Effector memory CD4-positive, alpha-beta T cell (primary cell): ENCODE data around the gene SZRD1.

ENCODE experiments used
- DNase-seq, 3 donors: peaks; one replicate each; pipeline ENCODE4 v3.0.0-alpha.2; 2020
- H3K27ac ChIP-seq: 2 replicates; pipeline ENCODE4 v1.7.0; 2013; ENCODE audit warnings: mild to moderate bottlenecking, low read length, moderate library complexity; ENCODE audit not compliant: insufficient read depth, poor library complexity, severe bottlenecking
- H3K27me3 ChIP-seq: replicated peaks from 2 replicates; pipeline ENCODE4 v1.7.0; 2013; ENCODE audit warnings: mild to moderate bottlenecking, low read length; ENCODE audit not compliant: insufficient read depth, control insufficient read depth, poor library complexity, severe bottlenecking
- H3K36me3 ChIP-seq: 2 replicates; pipeline ENCODE4 v1.7.0; 2013; ENCODE audit warnings: mild to moderate bottlenecking, low read length, moderate library complexity; ENCODE audit not compliant: control insufficient read depth, insufficient read depth
- H3K4me1 ChIP-seq: 2 replicates; pipeline ENCODE4 v1.7.0; 2013; ENCODE audit warnings: low read length, mild to moderate bottlenecking; ENCODE audit not compliant: control insufficient read depth, insufficient read depth, poor library complexity, severe bottlenecking
- H3K4me3 ChIP-seq: 2 replicates; pipeline ENCODE4 v1.7.0; 2013; ENCODE audit warnings: low read length, low read depth, mild to moderate bottlenecking; ENCODE audit not compliant: insufficient read depth, poor library complexity, severe bottlenecking
- H3K9me3 ChIP-seq: 2 replicates; pipeline ENCODE4 v1.7.0; 2013; ENCODE audit warnings: mild to moderate bottlenecking, low read length, moderate library complexity; ENCODE audit not compliant: control insufficient read depth

SZRD1 gene

DNA sequence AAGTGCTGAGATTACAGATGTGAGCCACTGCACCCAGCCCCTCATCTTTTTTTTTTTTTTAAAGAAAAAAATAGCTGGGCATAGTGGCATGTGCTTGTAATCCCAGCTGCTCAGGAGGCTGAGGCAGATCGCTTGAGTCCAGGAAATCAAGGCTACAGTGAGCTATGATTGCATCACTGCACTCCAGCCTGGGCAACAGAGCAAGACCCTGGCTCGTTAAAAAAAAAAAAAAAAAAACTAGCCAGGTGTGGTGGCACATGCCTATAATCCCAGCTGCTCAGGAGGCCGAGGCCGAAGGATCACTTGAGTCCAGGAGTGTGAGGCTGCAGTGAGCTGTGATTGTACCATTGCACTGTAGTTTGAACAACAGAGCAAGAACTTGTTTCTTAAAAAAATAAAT, 13.8 kb downstream of the SZRD1 start:
- no peak for DNase-seq
- H3K27ac ChIP-seq, result no peak overlapping the region
- no peaks in the 10 kb centered on the region for H3K9me3 ChIP-seq
- H3K36me3 ChIP-seq, result no peaks in the 10 kb centered on the region
- H3K4me1 ChIP-seq, result peaks cover 20% of the 10 kb centered on the region
- no peaks in the 10 kb centered on the region for H3K27me3 ChIP-seq
- H3K4me3 ChIP-seq, result no peak overlapping the region

DNA sequence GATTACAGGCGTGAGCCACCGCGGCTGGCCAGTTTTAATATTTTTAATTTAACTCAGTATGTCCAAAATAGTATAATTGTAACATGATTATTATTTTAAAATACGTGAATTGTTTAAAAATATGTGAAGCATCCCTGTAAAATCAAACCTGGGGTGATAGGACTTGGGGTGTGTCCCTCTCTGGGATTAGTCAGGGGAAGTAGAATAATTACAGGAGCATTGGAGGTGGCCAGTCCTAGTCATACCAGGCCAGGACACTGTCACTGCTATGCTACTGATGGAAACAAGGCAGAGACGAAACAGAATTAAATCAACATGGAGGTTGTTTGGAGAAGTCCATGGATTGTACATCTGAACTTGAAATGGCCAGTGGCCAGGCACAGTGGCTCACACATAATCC, 16.8 kb downstream of the SZRD1 start:
- no peak overlapping the region for H3K27ac ChIP-seq
- H3K9me3 ChIP-seq, result no peaks in the 10 kb centered on the region
- no peaks in the 10 kb centered on the region for H3K27me3 ChIP-seq
- DNase-seq, result no peak
- no peak overlapping the region for H3K4me3 ChIP-seq
- no peaks in the 10 kb centered on the region for H3K36me3 ChIP-seq
- H3K4me1 ChIP-seq, result peaks cover 32% of the 10 kb centered on the region

DNA sequence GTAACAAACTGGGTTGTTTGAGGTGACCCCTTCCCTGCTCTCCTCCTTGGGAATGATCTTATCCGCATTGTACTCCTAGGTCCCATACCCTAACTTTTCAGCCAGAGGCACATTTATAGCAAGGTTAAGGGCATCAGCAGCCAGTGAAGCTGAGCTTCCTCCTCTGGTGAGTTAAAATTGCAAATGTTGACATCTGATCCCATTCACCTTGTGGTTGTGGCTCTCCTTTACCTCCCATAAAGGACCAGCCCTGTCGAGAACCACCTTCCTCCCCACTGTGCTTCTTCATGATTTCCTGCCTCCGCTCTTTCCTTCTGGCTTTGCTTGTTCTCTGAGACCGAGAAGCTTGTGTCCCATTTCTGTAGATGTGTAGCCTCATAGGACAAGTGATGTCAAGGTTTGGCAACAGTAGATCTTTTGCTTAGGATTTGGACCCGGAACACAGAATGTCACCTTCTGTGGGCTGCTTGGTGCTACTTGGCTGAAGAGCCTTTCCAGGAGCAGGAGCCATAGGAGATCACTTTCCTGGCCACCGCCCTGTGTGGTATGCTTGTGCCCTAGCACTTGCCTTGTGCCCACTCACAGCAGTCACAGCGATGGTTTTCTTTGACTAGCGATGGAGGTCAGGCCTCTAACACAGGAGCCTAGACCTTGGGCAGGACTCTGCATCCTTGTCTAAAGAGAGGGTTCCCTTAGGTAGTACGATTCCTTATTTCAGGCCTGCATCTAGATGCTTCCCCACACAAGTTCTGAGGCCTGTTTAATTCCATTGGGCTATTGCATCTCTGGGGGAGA, 18.8 kb downstream of the SZRD1 start:
- Histone ChIP-seq H3K4me1 (peaks cover 28% of the 10 kb centered on the region), H3K9me3 (no peaks in the 10 kb centered on the region), H3K4me3 (no peak overlapping the region), H3K27ac (peak overlapping the region; percentile 13), H3K27me3 (no peaks in the 10 kb centered on the region), H3K36me3 (no peaks in the 10 kb centered on the region)
- no peak for DNase-seq

DNA sequence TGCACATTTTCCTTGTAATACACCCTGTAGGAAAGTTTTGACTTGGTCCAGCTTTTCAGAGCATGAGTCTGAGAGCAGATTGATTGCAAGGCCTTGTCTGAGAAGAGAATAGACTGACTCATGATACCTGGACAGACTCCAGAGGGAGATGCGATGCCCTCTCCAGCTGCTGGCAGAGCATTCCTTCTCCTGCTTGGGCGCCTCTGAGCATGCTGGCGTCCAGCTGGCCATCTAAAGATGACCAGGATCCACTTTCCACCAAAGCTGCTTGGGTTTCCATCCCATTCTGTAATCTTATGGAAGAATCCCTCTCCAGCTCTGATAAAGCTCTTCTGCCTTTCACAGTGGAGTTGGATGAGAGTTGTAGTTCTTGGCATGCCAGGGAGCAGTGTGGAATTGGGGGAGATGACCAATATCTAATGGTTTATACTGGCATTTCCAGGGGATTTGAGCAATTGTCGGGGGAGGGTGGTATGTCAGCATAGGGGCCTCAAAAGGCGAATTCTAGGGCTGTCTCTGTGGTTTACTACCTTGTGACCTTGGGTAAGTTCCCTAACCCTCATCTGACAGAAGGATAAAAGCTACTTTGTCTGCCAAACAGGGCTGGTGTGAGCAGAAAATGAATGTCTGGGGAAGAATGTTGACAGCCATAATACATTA, 19.5 kb downstream of the SZRD1 start:
- Histone ChIP-seq H3K4me3 (peak overlapping the region; percentile 29), H3K27ac (peak overlapping the region; percentile 39), H3K36me3 (no peaks in the 10 kb centered on the region), H3K27me3 (no peaks in the 10 kb centered on the region), H3K9me3 (no peaks in the 10 kb centered on the region), H3K4me1 (peaks cover 36% of the 10 kb centered on the region)
- no peak for DNase-seq

DNA sequence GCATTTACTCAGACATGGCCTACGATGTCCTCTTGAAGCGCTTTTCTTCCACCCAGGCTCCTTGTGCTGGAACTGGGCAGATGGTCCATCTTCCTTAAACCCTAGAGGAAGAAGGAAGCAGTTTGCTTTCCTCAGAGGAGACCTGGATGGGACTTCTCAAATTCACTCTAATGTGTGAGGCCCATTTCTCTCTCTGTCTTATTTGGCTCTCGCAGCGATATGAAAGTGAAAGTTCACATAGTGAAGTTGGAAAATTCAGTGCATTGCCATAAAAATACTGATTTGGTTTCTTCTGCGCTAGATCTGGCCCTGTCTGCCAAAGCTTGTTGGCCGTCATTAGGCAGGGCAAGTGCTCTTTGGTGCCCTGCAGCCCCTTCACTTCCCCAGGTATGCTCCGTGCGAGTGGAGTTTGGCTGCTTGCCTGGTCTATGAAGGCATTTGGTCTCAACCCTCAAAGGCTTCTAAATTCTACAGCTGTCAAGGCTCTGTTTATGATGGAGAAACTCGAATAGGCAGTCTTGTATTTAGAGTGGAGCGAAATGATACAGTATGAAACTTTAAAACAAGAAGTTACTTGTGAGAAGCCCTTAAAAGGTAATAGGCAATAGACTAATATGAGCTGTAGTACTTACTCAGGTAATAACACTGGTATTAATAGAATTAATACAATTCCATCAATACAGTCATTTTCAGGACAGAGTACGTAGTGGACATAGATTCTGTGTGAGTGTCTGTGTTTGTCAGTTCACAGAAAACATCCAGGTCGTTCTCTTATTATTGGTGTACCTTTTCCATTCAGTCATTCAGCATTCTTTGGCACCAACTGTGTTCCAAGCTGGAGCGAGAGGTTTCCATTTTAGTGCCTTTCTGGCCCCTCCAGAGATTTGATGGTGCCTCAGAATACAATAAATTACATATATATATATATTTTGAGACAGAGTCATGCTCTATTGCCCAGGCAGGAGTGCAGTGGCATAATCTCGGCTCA, 20.5 kb downstream of the SZRD1 start:
- Histone ChIP-seq H3K27ac (peak overlapping the region; percentile 39), H3K4me3 (peak overlapping the region; percentile 29), H3K36me3 (peaks cover under 1% of the 10 kb centered on the region), H3K9me3 (no peaks in the 10 kb centered on the region), H3K27me3 (no peaks in the 10 kb centered on the region), H3K4me1 (peaks cover 36% of the 10 kb centered on the region)
- no peak for DNase-seq

DNA sequence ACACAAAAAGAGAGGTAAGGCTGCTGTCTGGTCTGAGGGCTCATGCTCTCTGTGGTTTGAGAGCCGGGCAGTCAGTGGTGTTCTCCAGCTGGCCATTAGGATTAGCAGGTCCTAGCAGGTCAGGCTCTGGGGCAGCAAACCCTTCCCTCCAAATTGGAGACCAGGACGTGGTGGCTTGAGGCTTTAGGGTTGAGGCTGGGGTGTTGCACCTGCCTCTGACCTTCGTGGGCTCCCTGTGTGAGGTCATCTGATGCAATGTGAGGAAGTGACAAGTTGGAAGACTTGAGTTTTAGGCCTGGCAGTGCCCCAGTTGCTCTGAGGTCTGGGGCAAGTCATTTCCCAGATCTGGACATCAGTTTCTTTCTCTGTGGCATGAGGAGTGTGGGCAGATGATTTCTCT, 24.4 kb downstream of the SZRD1 start:
- Histone ChIP-seq H3K36me3 (peaks cover 38% of the 10 kb centered on the region), H3K9me3 (no peaks in the 10 kb centered on the region), H3K27me3 (no peaks in the 10 kb centered on the region), H3K4me1 (peaks cover 19% of the 10 kb centered on the region), H3K27ac (no peak overlapping the region), H3K4me3 (no peak overlapping the region)
- no peak for DNase-seq

DNA sequence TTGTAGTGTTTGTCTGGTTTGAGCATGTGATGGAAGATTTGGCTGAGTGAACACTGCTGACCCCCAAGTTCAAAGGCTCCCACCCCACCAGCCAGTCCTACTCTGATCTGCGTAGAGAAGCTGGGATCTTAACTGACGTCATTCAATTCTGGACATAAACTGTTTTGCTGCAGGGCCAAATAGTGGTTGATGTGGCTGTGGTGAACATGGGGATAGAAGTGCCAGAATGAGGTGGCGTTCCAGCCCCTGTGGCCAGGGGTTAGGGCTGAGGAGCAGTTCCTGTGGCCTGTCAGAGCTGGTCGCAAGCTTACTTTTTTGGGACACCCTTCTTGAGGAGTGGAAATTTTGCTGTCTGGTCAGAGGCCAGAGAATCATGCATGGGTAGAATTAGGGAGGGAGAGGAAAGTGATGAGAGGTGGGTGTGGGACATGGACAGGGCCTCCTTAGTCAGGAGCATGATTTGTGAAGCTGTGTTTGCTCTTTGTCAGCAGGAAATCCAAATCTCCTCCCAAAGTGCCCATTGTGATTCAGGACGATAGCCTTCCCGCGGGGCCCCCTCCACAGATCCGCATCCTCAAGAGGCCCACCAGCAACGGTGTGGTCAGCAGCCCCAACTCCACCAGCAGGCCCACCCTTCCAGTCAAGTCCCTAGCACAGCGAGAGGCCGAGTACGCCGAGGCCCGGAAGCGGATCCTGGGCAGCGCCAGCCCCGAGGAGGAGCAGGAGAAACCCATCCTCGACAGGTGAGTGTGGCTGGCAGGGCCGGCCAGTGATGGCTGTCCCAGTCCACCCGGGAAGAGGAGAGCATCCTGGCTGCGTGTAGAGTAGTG, 25.9 kb downstream of the SZRD1 start:
- H3K4me3 ChIP-seq, result no peak overlapping the region
- H3K36me3 ChIP-seq, result peaks cover 51% of the 10 kb centered on the region
- no peak overlapping the region for H3K27ac ChIP-seq
- no peak for DNase-seq
- no peaks in the 10 kb centered on the region for H3K9me3 ChIP-seq
- no peaks in the 10 kb centered on the region for H3K27me3 ChIP-seq
- H3K4me1 ChIP-seq, result peaks cover 9% of the 10 kb centered on the region

DNA sequence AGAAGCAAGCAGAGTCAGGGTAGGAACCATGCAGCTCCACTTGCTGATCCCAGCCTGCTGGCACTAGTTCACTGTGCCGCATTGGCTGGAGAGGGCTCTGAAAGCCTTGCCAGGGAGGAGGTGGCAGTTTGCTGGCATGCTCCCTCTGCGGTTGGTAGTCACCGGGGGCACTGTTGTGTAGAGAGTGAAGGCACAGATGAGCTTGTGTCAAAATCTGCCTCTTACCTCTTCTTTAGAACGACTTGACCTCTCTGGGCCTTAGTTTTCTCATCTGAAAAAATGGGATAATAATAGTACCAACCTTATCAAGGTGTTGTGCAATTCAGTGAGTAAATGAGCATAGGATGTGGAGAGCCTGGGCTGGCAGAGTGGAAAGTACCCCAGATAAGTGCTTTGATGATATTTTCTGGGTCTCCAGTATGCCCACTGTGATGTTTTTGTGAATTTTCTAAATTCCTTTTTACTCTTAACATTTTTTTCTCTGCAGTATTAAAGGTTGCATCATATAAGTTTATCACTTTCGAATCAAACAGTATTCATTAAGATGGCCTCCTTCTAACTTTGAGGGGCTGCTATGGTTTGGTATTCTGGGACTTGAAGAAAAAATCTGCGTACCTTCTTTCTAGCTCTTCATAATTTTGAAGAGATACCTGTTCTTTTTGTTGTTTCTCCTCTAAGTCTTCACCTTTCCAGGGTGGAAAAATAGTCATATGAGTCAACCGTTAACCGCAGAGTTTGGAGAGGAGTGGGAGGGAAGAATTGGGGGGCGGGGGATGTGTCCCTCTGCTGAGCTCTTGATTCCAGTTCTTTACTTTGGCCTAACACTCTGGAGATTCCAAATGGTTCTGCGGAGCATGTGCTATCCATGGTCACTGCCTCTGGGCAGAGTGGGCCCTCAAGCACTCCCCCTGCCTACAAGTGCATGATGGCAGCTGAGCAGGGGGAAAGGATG, 26.8 kb downstream of the SZRD1 start:
- H3K36me3 ChIP-seq, result peaks cover 51% of the 10 kb centered on the region
- no peak for DNase-seq

More for the DNA sequence above, 26.8 kb downstream of the SZRD1 start:
- Histone ChIP-seq H3K27ac (no peak overlapping the region), H3K27me3 (no peaks in the 10 kb centered on the region), H3K4me1 (peaks cover 9% of the 10 kb centered on the region), H3K4me3 (no peak overlapping the region), H3K9me3 (no peaks in the 10 kb centered on the region)
